Ishikawa (cell line): ENCODE results near the gene NF2.
A peak's percentile ranks its signal among the peaks of the same experiment; 100 is the strongest.

Experiments used
- CEBPB ChIP-seq: IDR thresholded peaks from 2 replicates; pipeline ENCODE4 v1.6.1; 2012
- CREB1 ChIP-seq: IDR thresholded peaks from 2 replicates; pipeline ENCODE4 v1.6.1; 2012; ENCODE audit warnings: low read depth
- EGR1 ChIP-seq: IDR thresholded peaks from 2 replicates; pipeline ENCODE4 v1.6.1; 2012
- EP300 ChIP-seq: IDR thresholded peaks from 2 replicates; pipeline ENCODE4 v1.6.1; 2012; ENCODE audit warnings: borderline replicate concordance
- FOXM1 ChIP-seq: IDR thresholded peaks from 2 replicates; pipeline ENCODE4 v1.6.1; 2012; ENCODE audit warnings: low read depth, borderline replicate concordance
- NFIC ChIP-seq: IDR thresholded peaks from 2 replicates; pipeline ENCODE4 v1.6.1; 2012
- RAD21 ChIP-seq: IDR thresholded peaks from 2 replicates; pipeline ENCODE4 v1.6.1; 2012; ENCODE audit warnings: low read depth
- TAF1 ChIP-seq: IDR thresholded peaks from 2 replicates; pipeline ENCODE4 v1.6.1; 2012; ENCODE audit warnings: low read depth, mild to moderate bottlenecking
- TCF12 ChIP-seq: IDR thresholded peaks from 2 replicates; pipeline ENCODE4 v1.6.1; 2012; ENCODE audit warnings: low read depth
- TEAD4 ChIP-seq: IDR thresholded peaks from 2 replicates; pipeline ENCODE4 v1.6.1; 2012
- YY1 ChIP-seq: IDR thresholded peaks from 2 replicates; pipeline ENCODE4 v1.6.1; 2012; ENCODE audit warnings: low read depth
- ZBTB7A ChIP-seq: IDR thresholded peaks from 2 replicates; pipeline ENCODE4 v1.6.1; 2012; ENCODE audit warnings: low read depth
- TF ChIP-seq, protein P1 (sequence below): IDR thresholded peaks from 2 replicates; pipeline ENCODE4 v1.6.1; 2012; ENCODE audit warnings: low read depth, mild to moderate bottlenecking
- TF ChIP-seq, protein P2 (sequence below): IDR thresholded peaks from 2 replicates; pipeline ENCODE4 v1.6.1; 2012
- TF ChIP-seq, protein P3 (sequence below): IDR thresholded peaks from 2 replicates; pipeline ENCODE4 v1.6.1; 2012

Gene NF2

DNA sequence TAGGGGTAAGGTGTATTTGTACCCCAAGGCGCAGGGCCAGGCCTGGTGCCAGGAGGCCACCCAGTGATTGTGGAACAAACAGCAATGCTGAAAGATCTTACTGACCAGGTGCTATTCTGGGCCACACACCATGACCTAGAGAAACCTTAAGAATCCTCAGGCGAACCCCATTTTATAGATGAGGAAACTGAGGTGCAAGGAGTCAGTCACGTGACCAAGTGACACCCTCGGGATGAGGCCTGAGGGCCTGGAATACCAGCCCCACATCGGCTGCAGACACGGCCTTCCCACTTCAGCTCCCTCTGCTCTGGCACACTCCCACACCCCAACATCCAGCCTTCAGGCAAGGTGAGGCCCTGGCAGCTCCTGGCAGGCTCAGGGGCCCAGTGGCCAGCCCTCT lies 129.4 kb downstream of the NF2 start:
- TF ChIP-seq EGR1 (no peak), CEBPB (no peak), YY1 (no peak), TAF1 (no peak), FOXM1 (no peak), CREB1 (no peak), EP300 (no peak), ZBTB7A (no peak), RAD21 (no peak), NFIC (no peak), TEAD4 (no peak), TCF12 (no peak)
- TF ChIP-seq, protein P1, sequence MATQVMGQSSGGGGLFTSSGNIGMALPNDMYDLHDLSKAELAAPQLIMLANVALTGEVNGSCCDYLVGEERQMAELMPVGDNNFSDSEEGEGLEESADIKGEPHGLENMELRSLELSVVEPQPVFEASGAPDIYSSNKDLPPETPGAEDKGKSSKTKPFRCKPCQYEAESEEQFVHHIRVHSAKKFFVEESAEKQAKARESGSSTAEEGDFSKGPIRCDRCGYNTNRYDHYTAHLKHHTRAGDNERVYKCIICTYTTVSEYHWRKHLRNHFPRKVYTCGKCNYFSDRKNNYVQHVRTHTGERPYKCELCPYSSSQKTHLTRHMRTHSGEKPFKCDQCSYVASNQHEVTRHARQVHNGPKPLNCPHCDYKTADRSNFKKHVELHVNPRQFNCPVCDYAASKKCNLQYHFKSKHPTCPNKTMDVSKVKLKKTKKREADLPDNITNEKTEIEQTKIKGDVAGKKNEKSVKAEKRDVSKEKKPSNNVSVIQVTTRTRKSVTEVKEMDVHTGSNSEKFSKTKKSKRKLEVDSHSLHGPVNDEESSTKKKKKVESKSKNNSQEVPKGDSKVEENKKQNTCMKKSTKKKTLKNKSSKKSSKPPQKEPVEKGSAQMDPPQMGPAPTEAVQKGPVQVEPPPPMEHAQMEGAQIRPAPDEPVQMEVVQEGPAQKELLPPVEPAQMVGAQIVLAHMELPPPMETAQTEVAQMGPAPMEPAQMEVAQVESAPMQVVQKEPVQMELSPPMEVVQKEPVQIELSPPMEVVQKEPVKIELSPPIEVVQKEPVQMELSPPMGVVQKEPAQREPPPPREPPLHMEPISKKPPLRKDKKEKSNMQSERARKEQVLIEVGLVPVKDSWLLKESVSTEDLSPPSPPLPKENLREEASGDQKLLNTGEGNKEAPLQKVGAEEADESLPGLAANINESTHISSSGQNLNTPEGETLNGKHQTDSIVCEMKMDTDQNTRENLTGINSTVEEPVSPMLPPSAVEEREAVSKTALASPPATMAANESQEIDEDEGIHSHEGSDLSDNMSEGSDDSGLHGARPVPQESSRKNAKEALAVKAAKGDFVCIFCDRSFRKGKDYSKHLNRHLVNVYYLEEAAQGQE = no peak
- TF ChIP-seq, protein P2, sequence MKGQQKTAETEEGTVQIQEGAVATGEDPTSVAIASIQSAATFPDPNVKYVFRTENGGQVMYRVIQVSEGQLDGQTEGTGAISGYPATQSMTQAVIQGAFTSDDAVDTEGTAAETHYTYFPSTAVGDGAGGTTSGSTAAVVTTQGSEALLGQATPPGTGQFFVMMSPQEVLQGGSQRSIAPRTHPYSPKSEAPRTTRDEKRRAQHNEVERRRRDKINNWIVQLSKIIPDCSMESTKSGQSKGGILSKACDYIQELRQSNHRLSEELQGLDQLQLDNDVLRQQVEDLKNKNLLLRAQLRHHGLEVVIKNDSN = no peak
- TF ChIP-seq, protein P3, sequence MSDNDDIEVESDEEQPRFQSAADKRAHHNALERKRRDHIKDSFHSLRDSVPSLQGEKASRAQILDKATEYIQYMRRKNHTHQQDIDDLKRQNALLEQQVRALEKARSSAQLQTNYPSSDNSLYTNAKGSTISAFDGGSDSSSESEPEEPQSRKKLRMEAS = no peak

DNA sequence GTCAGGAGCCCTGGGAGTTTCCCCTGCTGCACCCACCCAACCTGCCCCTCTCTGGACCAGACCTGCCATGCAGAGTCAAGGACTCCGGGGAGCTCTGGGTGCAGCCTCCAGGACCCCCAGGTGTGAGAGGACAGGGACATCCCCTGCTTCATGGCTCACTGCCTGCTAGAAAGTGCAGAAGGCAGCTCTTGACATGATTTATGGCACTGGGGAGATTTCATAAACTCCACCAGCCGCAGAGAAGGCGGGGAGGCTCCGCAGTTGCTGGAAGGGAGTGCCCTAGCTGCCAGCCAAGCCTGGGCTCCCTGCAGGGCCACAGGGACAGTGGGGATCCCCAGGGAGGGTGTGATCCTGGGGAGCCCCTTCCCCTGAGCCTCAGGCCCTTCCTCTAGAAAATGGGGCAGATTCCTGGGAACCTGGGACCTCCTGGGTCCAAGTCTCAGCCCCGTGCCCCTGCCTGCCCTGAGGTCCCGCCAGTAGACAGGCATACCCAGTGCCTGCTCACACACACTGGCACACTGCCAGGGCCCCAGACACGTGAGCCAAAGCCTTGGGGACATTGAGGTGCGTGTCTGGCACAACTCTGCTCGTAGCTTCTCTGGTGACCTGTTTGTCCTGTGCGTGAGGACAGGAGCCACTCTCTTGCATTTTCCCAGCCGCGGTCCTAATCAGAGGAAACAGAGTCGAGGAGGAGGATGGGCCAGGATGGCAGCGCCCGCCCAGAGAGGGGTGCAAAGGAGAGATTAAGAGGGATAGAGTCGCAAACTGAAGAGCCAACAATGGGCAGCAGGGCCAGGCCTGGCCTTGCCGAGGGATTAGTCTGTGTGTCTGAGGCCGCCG lies 130.1 kb downstream of the NF2 start:
- TF ChIP-seq, protein P3 = peak; percentile 69
- TF ChIP-seq CEBPB = peak; percentile 88
- TF ChIP-seq FOXM1 = no peak
- TF ChIP-seq RAD21 = no peak
- TF ChIP-seq TCF12 = peak; percentile 80
- TF ChIP-seq EGR1 = no peak
- peak; percentile 71; the same call in 1 of the 2 replicates for TF ChIP-seq EP300
- no peak for TF ChIP-seq YY1
- TF ChIP-seq NFIC = peak; percentile 90
- peak; percentile 77 for TF ChIP-seq ZBTB7A
- TF ChIP-seq, protein P2 = peak; percentile 82
- peak; percentile 69 for TF ChIP-seq TEAD4

DNA sequence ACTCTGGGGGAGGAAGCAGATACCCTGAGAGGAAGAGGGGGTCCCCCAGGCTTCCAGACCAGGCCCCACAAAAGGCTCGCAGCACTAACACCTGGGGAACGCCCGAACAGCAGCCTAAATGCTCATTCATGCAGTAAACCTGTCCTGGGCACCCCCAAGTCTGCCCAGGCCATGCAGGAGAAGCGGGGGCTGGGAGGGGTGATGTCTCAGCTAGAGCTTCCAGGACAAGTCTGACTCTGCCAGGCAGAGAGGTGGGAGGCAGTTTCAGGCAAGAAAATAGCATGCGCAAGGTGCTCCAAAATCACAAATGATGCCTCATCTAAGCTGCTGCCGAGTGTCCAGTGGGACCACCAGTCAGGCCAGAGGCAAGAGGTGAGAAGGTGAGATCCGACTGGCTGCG lies 131.0 kb downstream of the NF2 start:
- no peak for TF ChIP-seq EP300
- TF ChIP-seq ZBTB7A = no peak
- TF ChIP-seq YY1 = no peak
- TF ChIP-seq, protein P3 = no peak
- no peak for TF ChIP-seq NFIC

DNA sequence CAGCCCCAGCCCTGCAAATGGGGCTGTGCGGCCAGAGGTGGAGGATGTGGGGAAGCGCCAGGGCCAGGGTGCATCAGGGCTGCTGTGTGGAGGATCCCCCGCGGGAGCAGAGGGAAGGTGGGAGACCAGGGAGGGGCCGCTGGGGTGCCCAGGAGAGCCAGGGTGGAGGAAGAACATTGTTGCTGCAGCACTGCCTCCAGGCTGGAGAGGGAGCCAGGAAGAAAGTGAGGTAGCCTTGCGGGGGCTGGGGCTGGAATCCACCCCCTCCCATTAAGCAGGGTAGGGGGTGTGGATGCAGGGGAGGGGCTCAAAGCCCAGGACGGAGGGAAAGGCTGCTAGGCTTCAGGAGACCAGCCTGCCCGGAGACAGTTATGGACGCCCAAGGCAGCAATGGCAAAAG lies 131.4 kb downstream of the NF2 start:
- no peak for TF ChIP-seq EP300
- TF ChIP-seq CEBPB = no peak
- no peak for TF ChIP-seq EGR1
- no peak for TF ChIP-seq TEAD4
- no peak for TF ChIP-seq FOXM1
- TF ChIP-seq NFIC = no peak
- no peak for TF ChIP-seq TCF12
- TF ChIP-seq, protein P3 = no peak
- no peak for TF ChIP-seq TAF1
- no peak for TF ChIP-seq ZBTB7A
- no peak for TF ChIP-seq CREB1
- no peak for TF ChIP-seq RAD21
- TF ChIP-seq, protein P1 = no peak
- TF ChIP-seq, protein P2 = no peak
- no peak for TF ChIP-seq YY1

DNA sequence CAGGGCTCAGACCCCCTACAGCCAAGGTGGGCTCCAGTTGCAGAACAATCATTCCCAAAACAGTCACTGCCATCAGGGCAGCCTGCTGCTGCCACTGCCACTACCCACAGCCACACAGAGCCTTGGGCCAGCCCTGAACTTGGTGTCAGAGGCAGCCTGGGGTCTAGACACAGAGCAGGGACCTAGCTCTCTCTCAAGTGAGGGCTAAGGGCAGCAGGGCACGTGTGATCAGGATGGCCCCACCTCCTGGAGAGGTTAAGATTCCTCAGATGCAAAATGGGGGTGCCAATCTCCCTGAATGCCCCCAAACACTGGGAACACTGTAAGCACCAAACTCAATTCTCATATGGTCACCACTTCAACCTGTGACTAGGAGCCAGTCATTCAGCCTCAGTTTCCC lies 132.0 kb downstream of the NF2 start:
- no peak for TF ChIP-seq EP300
- TF ChIP-seq TAF1 = no peak
- TF ChIP-seq, protein P1 = no peak
- TF ChIP-seq EGR1 = no peak
- TF ChIP-seq TEAD4 = no peak
- no peak for TF ChIP-seq CREB1
- TF ChIP-seq TCF12 = no peak
- TF ChIP-seq NFIC = no peak
- TF ChIP-seq, protein P3 = no peak
